Bronchial epithelial cell (primary cell): ENCODE results near the gene PARD6G. TPM values are rescaled to one million over a fixed set of nuclear protein-coding genes. Genes with fewer than 3 reads are reported as not detected.

Experiments
- DNase-seq: peaks from one replicate; pipeline ENCODE4 v3.0.0-alpha.2; 2010; ENCODE audit warnings: low read depth
- FAIRE-seq: peaks from 2 replicates; lab custom pipeline; 2011; peaks lifted over from hg19 to GRCh38; lab: Jason Lieb, UNC
- H3K27me3 ChIP-seq: 2 replicates; pipeline ENCODE4 v1.5.1; 2011; ENCODE audit warnings: low read length; ENCODE audit not compliant: control insufficient read depth, insufficient read depth
- H3K36me3 ChIP-seq: 2 replicates; pipeline ENCODE4 v1.5.1; 2011; ENCODE audit warnings: low read length; ENCODE audit not compliant: control insufficient read depth, insufficient read depth
- H3K4me3 ChIP-seq: 2 replicates; pipeline ENCODE4 v1.5.1; 2011; ENCODE audit warnings: mild to moderate bottlenecking, low read depth, low read length, control low read depth
- CTCF ChIP-seq: IDR thresholded peaks from 2 replicates; pipeline ENCODE4 v1.5.1; 2011; ENCODE audit warnings: mild to moderate bottlenecking, moderate library complexity, low read length, control low read depth, inconsistent platforms; ENCODE audit not compliant: insufficient read depth, severe bottlenecking
- total RNA-seq: library from RNA; depleted of rRNA; stranded (reverse); fragments of >200 nt; gene quantifications from 2 replicates; pipeline ENCODE4 v1.2.1, GENCODE V29; 2014

The PARD6G gene
- total RNA-seq, 1 donor from 2014 or later: 13.2 TPM

DNA sequence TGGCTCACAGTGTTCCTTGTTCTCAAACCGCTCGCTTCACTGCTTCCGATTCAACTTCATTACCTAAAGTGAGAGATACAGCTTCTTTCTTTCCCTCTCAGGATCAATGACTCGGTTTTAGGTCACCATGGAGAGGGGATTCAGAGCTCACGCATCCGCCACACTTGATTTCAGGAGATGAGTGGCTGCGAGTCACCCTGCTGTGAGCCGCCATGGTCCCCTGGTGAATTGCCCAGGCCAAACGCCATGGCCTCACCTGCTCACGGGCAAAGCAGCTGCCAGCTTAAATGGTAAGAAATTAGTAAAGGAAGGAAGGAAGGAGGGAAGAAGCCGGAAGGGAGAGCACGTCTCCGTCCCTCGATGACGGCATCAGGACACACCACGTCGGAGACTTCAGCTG is 77.7 kb downstream of the PARD6G start:
- Histone ChIP-seq H3K27me3 (no peaks in the 10 kb centered on the region), H3K4me3 (no peak overlapping the region), H3K36me3 (peaks cover 4% of the 10 kb centered on the region)
- TF ChIP-seq CTCF: no peak
- DNase-seq (peak; percentile 51), FAIRE-seq (no peak)

DNA sequence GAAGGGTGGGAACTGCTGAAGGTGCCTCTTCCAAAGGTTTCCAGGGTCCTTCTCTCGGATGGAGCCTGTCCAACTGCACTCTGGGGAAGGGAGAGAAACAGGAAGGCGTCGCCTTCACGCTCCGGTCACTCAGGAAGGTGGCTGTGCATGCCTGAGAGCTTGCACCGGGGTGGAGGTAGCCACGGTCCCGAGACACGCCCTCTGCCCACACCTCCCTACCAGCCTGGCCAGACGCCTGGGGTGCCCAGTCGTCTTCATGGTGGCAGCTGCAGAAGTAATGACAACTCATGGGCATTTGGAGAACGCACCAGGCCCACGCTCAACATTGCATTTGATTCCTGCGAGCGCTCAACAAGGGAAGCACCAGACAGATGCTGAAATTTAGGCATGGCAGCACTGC is 78.3 kb downstream of the PARD6G start:
- no peak for FAIRE-seq
- Histone ChIP-seq H3K27me3 (no peaks in the 10 kb centered on the region), H3K4me3 (no peak overlapping the region), H3K36me3 (peaks cover 4% of the 10 kb centered on the region)
- no peak for TF ChIP-seq CTCF
- no peak for DNase-seq

- Histone ChIP-seq H3K27me3 (no peaks in the 10 kb centered on the region), H3K36me3 (peaks cover 4% of the 10 kb centered on the region), H3K4me3 (no peak overlapping the region)
- no peak for FAIRE-seq
- no peak for DNase-seq
- no peak for TF ChIP-seq CTCF
Observed at GRCh38 chr18:80168346-80168745, 79.0 kb downstream of the PARD6G start.

GRCh38 chr18:80167931-80168330 is 79.4 kb downstream of the PARD6G start:
- FAIRE-seq: no peak
- Histone ChIP-seq H3K4me3 (no peak overlapping the region), H3K27me3 (no peaks in the 10 kb centered on the region), H3K36me3 (peaks cover 4% of the 10 kb centered on the region)
- no peak for DNase-seq
- no peak for TF ChIP-seq CTCF

DNA sequence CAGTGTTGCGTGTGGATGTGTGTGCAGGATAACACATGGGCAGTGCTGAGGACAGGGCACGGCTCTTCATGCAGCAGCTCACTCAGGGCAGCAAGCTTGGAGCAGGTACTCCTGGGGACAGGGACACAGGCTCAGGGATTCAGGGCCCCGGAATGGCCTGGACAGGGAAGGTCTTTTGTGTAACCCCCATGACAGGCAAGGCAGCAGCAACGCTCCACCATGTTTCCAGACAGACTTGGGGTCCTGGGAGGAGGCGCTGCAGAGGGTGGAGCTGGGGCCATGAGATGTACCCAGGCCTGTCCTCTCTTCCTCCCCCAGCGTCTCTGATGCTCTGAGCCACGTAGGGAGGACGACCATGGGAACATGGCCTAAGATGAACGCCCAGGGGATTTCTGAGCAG is 80.0 kb downstream of the PARD6G start:
- no peak for DNase-seq
- TF ChIP-seq CTCF: no peak
- FAIRE-seq: no peak

GRCh38 chr18:80166725-80167124 is 80.6 kb downstream of the PARD6G start:
- no peak for TF ChIP-seq CTCF
- FAIRE-seq (no peak), DNase-seq (no peak)
- Histone ChIP-seq H3K27me3 (no peaks in the 10 kb centered on the region), H3K36me3 (peaks cover 5% of the 10 kb centered on the region), H3K4me3 (no peak overlapping the region)

More for the DNA sequence above, 80.0 kb downstream of the PARD6G start:
- Histone ChIP-seq H3K27me3 (no peaks in the 10 kb centered on the region), H3K4me3 (no peak overlapping the region), H3K36me3 (peaks cover 4% of the 10 kb centered on the region)
